PC-3 (cell line): ENCODE data around the gene CAMTA1. TPM values are rescaled to one million over a fixed set of nuclear protein-coding genes. Genes with fewer than 3 reads are reported as not detected.

Experiments
- ATAC-seq: fragments of 200-7000 bp; cut with Tn5 transposase; 2 replicates; pipeline ENCODE4 v1.9.1; 2020; ENCODE audit warnings: mild to moderate bottlenecking, moderate library complexity
- BruUV-seq: library from RNA; stranded (reverse); fragments of 400-500 nt; replicated peaks from 2 replicates; lab custom pipeline; 2021; lab: Mats Ljungman, UMichigan
- CTCF ChIA-PET: fragments of 300-600 bp; sonication (Branson Sonifier 250); formaldehyde crosslinking; loops from one replicate; lab custom pipeline; 2022; ENCODE audit warnings: antibody characterized with exemption; lab: Charles Lee
- POLR2A ChIA-PET: fragments of 300-600 bp; sonication (Branson Sonifier 250); formaldehyde crosslinking; loops from one replicate; lab custom pipeline; 2022; ENCODE audit warnings: antibody characterized with exemption; ENCODE audit not compliant: unreplicated experiment; lab: Charles Lee
- DNase-seq: peaks from one replicate; pipeline ENCODE4 v3.0.0-alpha.2; 2015
- H2AFZ ChIP-seq: fragments of 300-600 bp; sonication (generic); 2 replicates; pipeline ENCODE4 v1.6.0; 2016; ENCODE audit warnings: antibody characterized with exemption, low read length
- H3F3A ChIP-seq: fragments of 300-600 bp; sonication (generic); one replicate; pipeline ENCODE4 v1.6.0; 2017; ENCODE audit warnings: antibody characterized with exemption, low read length, control low read depth, mild to moderate bottlenecking; ENCODE audit not compliant: unreplicated experiment
- H3K27ac ChIP-seq: fragments of 300-600 bp; sonication (generic); 2 replicates; pipeline ENCODE4 v1.5.1; 2016; ENCODE audit warnings: mild to moderate bottlenecking, low read length
- H3K27me3 ChIP-seq: fragments of 300-600 bp; sonication (generic); 2 replicates; pipeline ENCODE4 v1.6.1; 2016; ENCODE audit warnings: low read length, mixed read lengths
- H3K36me3 ChIP-seq: fragments of 300-600 bp; sonication (generic); 2 replicates; pipeline ENCODE4 v1.6.1; 2016; ENCODE audit warnings: low read depth, mixed run types, low read length, mixed read lengths
- H3K4me1 ChIP-seq: fragments of 300-600 bp; sonication (generic); 2 replicates; pipeline ENCODE4 v1.5.1; 2016; ENCODE audit warnings: low read length; ENCODE audit not compliant: insufficient read depth
- H3K4me2 ChIP-seq: fragments of 300-600 bp; sonication (generic); 2 replicates; pipeline ENCODE4 v1.6.0; 2016; ENCODE audit warnings: low read length
- H3K4me3 ChIP-seq: fragments of 300-600 bp; sonication (generic); 2 replicates; pipeline ENCODE4 v1.5.1; 2016; ENCODE audit warnings: mild to moderate bottlenecking, low read length, mixed read lengths
- H3K79me2 ChIP-seq: fragments of 300-600 bp; sonication (generic); 2 replicates; pipeline ENCODE4 v1.6.1; 2017; ENCODE audit warnings: low read length, mixed read lengths
- H3K9ac ChIP-seq: fragments of 300-600 bp; sonication (generic); 2 replicates; pipeline ENCODE4 v1.6.0; 2016; ENCODE audit warnings: mild to moderate bottlenecking, low read length
- H3K9me2 ChIP-seq: fragments of 300-600 bp; sonication (generic); replicated peaks from 2 replicates; pipeline ENCODE4 v1.6.1; 2016; ENCODE audit warnings: mixed run types, low read length, mixed read lengths
- H3K9me3 ChIP-seq: fragments of 300-600 bp; sonication (generic); 2 replicates; pipeline ENCODE4 v1.6.1; 2016; ENCODE audit warnings: low read length, mixed read lengths
- H4K20me1 ChIP-seq: fragments of 300-600 bp; sonication (generic); 2 replicates; pipeline ENCODE4 v1.6.1; 2016; ENCODE audit warnings: low read length, mixed read lengths
- EZH2 ChIP-seq: fragments of 300-600 bp; sonication (generic); IDR thresholded peaks from one replicate; pipeline ENCODE4 v1.6.1; 2017; ENCODE audit warnings: antibody characterized with exemption, mild to moderate bottlenecking, low read length; ENCODE audit not compliant: unreplicated experiment
- EZH2phosphoT487 ChIP-seq: fragments of 300-600 bp; sonication (generic); IDR thresholded peaks from 2 replicates; pipeline ENCODE4 v1.6.1; 2018; ENCODE audit warnings: mild to moderate bottlenecking, antibody characterized with exemption, low read length, borderline replicate concordance
- intact Hi-C: fragments of 100-400 bp; cut with micrococcal nuclease; formaldehyde crosslinking; loops from 2 replicates; pipeline ENCODE4 v1.9.0; 2023
- total RNA-seq: library from RNA; depleted of rRNA; stranded (reverse); fragments of >200 nt; gene quantifications from 2 replicates; pipeline ENCODE4 v1.2.3, GENCODE V29; 2014
- TF ChIP-seq, protein P1 (sequence below): fragments of 300-600 bp; sonication (generic); conservative IDR thresholded peaks from 2 replicates; pipeline ENCODE4 v1.5.1; 2017; ENCODE audit warnings: antibody characterized with exemption, low read depth, mild to moderate bottlenecking, low read length

Gene CAMTA1
- total RNA-seq, 1 experiment from 2014 or later: 40.8 TPM

GRCh38 chr1:7322283-7322785 lies 537.1 kb downstream of the CAMTA1 start:
- POLR2A ChIA-PET: no interaction called here
- no TSS peak for BruUV-seq
- no peaks in the 10 kb centered on the region for H3K36me3 ChIP-seq

DNA sequence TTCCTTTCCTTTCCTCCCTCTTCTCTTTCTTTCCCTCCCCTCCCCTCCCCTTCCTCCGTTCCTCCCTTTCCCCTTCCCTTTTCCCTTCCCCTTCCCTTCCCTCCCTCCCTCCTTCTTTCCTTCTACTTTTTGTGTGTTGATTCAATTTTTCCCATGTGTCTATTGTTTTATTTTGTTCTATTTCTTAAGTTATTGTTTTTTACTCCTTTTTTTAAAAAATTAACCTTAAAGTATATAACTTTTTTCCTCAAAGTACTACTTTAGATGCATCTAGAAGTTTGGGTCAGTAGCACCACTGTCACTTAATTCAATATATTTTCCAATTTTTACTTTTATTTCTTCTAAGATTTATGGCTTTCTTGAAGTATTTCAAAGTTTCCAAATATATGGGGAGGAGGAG lies 537.7 kb downstream of the CAMTA1 start:
- H3K4me3 ChIP-seq: no peak overlapping the region
- H3K9me2 ChIP-seq: no peaks in the 10 kb centered on the region
- CTCF ChIA-PET: no interaction called here
- DNase-seq: no peak
- POLR2A ChIA-PET: no interaction called here
- H3K27ac ChIP-seq: no peak overlapping the region
- ATAC-seq: no peak
- H3K4me2 ChIP-seq: no peak overlapping the region
- no peaks in the 10 kb centered on the region for H4K20me1 ChIP-seq
- no peaks in the 10 kb centered on the region for H3F3A ChIP-seq
- H3K79me2 ChIP-seq: no peaks in the 10 kb centered on the region
- H3K27me3 ChIP-seq: peaks cover 7% of the 10 kb centered on the region
- no peak overlapping the region for H3K9ac ChIP-seq
- H3K4me1 ChIP-seq: no peaks in the 10 kb centered on the region
- intact Hi-C loops: no loop called here
- H3K9me3 ChIP-seq: no peaks in the 10 kb centered on the region
- no peak overlapping the region for H2AFZ ChIP-seq
- TF ChIP-seq EZH2 (no peak), EZH2phosphoT487 (no peak)
- TF ChIP-seq, protein P1, sequence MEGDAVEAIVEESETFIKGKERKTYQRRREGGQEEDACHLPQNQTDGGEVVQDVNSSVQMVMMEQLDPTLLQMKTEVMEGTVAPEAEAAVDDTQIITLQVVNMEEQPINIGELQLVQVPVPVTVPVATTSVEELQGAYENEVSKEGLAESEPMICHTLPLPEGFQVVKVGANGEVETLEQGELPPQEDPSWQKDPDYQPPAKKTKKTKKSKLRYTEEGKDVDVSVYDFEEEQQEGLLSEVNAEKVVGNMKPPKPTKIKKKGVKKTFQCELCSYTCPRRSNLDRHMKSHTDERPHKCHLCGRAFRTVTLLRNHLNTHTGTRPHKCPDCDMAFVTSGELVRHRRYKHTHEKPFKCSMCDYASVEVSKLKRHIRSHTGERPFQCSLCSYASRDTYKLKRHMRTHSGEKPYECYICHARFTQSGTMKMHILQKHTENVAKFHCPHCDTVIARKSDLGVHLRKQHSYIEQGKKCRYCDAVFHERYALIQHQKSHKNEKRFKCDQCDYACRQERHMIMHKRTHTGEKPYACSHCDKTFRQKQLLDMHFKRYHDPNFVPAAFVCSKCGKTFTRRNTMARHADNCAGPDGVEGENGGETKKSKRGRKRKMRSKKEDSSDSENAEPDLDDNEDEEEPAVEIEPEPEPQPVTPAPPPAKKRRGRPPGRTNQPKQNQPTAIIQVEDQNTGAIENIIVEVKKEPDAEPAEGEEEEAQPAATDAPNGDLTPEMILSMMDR: no peak
- H3K36me3 ChIP-seq: no peaks in the 10 kb centered on the region
- no TSS peak for BruUV-seq

More at GRCh38 chr1:7322283-7322785, 537.1 kb downstream of the CAMTA1 start:
- Histone ChIP-seq H3F3A (no peaks in the 10 kb centered on the region), H3K27ac (no peak overlapping the region), H4K20me1 (no peaks in the 10 kb centered on the region), H3K79me2 (no peaks in the 10 kb centered on the region), H3K4me2 (no peak overlapping the region), H3K4me1 (no peaks in the 10 kb centered on the region), H3K9me2 (no peaks in the 10 kb centered on the region), H3K27me3 (peaks cover under 1% of the 10 kb centered on the region; the same call in 1 of the 2 replicates), H3K4me3 (no peak overlapping the region), H3K9ac (no peak overlapping the region), H3K9me3 (no peaks in the 10 kb centered on the region), H2AFZ (no peak overlapping the region)
- intact Hi-C loops: no loop called here
- TF ChIP-seq, protein P1: no peak
- no peak for TF ChIP-seq EZH2
- TF ChIP-seq EZH2phosphoT487: no peak
- DNase-seq (no peak), ATAC-seq (no peak)
- CTCF ChIA-PET: no interaction called here

DNA sequence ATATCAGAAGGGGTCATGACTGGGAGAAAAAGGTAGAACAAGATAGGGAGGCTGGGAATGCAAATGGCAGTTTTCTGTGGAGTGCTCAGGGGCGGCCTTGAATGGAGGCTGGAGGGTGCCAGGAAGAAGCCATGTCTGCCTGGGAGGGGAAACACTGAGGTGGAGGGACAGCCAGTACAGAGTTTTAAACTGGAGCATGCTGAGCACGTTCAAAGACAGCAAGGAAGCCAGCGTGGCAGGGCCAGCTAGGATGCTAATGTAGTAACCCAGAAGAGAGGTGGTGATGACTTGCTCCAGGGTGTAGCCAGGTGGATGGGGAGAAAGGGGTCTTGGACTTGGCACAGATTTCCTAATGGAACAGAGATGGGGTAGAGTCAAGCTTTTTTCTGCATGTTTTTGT lies 540.0 kb downstream of the CAMTA1 start:
- no peaks in the 10 kb centered on the region for H3K9me2 ChIP-seq
- no peaks in the 10 kb centered on the region for H3K36me3 ChIP-seq
- H2AFZ ChIP-seq: no peak overlapping the region
- POLR2A ChIA-PET: no interaction called here
- CTCF ChIA-PET: no interaction called here
- H4K20me1 ChIP-seq: no peaks in the 10 kb centered on the region
- no peak overlapping the region for H3K4me2 ChIP-seq
- no peak overlapping the region for H3K9ac ChIP-seq
- ATAC-seq: no peak
- intact Hi-C loops: no loop called here
- no peak overlapping the region for H3K27ac ChIP-seq
- no TSS peak for BruUV-seq
- H3K4me3 ChIP-seq: no peak overlapping the region
- no peaks in the 10 kb centered on the region for H3K79me2 ChIP-seq
- no peaks in the 10 kb centered on the region for H3K9me3 ChIP-seq
- H3K27me3 ChIP-seq: peaks cover 26% of the 10 kb centered on the region
- no peak for DNase-seq
- H3K4me1 ChIP-seq: no peaks in the 10 kb centered on the region
- no peaks in the 10 kb centered on the region for H3F3A ChIP-seq
- TF ChIP-seq, protein P1: no peak
- no peak for TF ChIP-seq EZH2
- TF ChIP-seq EZH2phosphoT487: no peak
